Activated CD4-positive, CD25-positive, alpha-beta regulatory T cell treated with anti-CD3 and anti-CD28 coated beads, Interleukin-2, amount 50 U/mL, for 72 hours (primary cell): ENCODE measurements around the gene CILP.

ENCODE experiments used
- DNase-seq: peaks from one replicate; pipeline ENCODE4 v3.0.0; 2021

The CILP gene

DNA sequence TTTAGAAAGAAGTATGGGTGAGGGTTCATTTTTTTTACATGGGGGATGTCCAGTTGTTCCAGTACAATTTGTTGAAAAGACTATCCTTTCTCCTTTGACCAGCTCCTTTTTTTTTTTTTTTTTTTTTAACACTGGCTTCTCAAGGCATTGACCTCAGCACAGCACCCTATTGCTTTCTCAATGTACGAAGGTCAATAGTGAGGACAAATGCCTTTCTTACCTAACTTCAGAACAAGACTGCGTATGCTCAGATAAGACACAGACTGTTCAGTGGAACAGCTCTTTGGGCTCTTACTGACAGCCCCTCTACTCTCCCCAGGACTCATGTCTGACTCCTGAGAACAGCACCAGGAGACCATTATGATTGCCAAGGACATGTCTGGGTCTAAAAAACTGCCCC, 10.4 kb upstream of the CILP start:
- DNase-seq, result no peak

DNA sequence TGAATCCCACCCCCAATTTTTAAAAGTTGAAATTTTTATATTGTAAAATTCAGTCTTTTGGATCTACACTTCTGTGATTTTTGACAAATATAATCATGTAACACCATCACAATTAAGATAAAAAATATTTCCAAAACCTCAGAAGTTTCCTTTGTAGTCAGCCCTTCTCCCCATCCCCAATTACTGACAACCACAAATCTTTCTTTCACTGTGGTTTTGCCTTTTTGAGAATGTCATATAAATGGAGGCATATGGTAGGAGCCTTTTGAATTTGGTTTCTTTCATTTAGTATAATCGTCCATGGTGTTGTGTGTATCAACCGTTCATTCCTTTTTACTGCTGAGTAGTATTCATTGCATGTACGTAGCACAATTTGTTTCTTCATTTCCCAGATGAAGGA, 7.9 kb upstream of the CILP start:
- no peak for DNase-seq

DNA sequence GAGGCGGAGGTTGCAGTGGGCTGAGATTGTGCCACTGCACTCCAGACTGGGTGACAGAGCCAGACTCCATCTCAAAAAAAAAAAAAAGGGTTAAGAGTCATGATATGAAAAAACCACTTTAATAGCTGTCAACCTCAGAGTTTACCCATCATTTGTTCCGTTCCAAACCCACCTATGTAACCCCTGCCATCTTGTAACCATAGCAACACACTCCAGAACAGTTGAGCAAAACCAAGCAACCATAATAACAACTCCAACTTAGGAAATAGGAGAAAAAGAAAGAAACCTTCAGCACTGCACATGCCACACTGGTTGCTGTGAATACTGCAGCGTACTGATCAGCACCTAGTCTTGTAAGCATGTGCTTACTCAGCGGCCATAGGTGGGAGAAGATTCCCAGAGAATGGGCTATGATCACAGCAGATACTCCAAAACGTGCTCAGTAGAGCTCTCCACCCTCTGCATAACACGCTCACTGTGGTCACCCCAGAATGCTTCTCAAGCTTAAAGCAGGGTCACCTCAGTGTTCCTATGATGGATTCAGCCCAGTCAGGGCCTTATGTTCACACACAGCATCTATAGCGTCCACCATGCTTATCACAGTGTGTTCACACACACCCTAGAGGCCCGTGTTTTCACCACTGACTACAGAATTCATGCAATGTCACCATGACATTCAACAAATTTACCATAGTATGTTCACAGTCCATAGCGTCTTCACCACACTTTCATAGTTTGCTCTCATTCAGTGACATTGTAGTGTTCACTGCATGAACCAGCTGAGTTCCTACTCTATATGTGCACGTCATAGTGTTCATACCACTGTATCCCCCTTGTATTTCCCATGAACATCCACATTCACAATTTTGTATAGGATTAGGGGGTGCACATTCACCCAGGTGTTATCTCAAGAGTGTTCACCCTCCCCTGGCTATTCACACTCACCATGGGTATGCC, 6.5 kb upstream of the CILP start:
- no peak for DNase-seq

DNA sequence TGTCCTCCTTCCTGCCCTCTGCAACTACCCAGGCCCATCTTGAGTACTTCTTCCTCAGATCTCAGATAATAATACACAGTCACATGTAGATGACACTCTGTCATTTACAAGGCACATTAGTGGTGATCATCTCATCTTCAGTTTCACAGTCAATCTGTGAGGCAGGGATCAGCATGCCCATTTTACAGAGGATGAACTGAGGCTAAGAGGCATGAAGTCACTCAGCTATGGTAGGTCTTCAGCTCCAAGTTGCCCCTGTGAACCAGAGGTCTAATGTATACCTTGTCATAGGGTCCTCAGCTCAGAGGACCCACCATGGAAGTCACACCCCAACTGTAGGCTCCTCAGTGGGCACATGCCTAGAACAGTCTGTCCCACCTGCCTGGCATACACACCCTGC, 4.2 kb upstream of the CILP start:
- DNase-seq, result no peak

DNA sequence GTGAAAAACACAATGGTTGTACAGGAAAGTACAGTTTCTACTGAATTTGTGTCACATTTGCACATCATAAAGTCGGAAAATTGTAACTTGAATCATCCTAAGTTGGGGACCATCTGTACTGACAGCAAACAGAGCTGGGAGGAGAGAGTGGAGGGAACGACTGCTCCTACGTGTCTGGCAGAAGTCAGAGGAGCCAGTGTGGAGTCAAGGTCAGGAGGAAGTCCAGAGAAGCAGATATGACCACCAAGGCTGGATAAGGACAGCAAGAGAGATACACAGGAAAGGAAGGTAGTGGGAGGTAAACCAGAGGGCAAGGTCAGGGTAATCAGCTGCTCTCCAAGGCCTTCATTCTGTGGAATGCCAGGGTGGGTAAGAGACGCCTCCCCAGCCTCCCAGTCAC, 2.7 kb upstream of the CILP start:
- DNase-seq, result no peak

DNA sequence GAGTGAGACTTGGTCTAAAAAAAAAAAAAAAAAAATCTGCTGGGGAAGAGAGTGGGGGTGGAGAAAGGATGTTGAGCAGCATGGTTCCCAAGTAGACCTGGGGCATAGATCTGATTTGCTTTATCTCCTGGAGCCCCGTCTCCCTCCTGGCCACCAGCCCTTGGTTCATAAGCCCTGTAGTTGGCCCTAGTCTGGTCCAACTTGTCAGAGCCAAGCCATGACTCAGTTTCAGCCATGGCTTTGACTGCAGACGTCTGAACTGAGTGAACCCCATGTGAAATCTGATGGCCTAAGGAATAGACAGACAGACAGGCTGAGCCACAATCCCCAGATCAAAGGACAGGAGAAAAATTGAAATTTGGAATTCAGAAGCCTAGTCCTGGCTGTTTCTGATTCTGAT, 2.0 kb upstream of the CILP start:
- no peak for DNase-seq

DNA sequence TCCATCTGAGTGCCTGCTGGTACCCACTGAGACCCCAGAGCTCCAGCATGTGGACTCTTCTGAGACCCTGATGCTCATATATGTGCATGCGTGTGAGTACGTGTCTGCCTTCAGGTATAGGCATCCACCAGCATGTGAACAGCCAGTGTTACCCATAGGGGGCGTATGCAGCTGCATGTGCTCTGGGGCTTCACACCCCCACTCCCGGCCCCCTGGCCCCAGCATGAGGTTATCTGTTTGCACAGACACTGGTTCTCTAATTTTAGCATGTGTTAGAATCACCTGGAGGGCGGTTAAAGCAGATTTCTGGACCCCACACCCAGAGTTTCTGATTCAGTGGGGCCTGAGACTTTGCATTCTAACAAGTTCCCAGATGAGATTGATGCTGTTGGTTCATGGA, 824 bp upstream of the CILP start:
- DNase-seq, result no peak

DNA sequence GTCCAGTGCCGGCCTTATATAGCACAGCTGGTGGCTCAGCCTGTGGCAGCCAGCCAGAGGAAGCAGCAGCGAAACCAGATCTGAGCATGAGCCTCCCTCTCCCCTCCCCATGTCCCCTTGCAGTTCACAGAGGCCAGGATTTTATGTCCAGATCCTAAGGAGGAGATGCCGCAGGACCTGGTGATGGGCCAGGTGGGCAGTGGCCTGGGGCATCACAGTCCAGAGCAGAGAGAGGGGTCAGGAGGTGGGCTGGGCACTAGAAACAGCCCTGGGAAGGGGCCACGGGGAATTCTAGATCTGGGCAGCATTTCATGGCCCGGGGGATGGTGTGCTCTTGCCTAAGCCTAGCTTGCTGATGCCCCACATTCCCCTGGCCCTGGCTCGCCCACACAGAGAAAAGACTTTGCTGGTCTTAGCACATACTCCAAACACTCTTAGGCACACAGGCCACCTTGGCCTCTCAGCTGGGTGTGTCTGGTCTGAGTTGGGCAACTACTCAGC, 259 bp upstream of the CILP start:
- DNase-seq, result no peak

DNA sequence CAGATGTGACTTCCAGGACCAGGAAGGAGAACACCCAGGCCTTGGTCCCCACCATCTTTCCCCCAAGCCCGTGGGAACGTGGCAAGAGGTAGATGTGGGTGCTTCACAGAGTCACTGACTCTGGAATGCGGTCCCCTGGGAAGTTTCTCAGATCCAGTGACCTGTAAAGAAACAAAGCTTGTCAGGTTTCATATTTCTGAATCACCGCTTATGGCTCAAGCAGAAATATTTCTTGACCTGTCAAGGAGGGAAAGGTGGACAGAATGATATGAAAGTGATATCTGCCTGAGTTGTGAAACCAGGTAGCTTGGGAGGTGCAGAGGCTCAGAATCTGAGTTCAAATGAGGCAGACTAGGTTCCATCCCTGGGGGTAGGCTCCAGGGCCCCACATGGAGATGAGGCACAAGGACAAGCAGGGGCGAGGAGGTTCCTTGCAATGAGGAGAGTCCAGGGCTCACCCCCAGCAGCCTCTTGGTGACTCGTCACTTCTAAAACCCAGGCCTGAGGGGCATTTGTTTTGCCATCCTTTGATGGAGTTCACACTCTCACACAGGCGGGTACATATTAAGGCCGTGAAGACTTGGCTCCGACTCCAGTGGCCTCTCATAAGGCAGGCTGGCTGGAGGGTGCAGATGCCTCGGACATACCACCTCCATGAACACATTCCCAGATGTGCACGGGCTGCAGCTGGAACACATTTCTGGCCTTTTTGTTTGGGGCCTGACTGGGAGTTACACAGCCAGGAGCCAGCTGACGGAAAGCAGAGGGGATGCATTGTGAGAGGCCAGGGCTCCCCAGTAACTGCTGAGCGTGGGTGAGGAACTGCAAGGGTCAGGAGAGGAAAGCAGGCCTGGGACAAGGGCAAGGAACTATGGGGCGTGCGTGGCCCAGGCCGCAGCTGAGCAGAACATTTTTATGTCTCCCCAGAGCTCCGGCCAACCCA, 1.3 kb downstream of the CILP start:
- no peak for DNase-seq

DNA sequence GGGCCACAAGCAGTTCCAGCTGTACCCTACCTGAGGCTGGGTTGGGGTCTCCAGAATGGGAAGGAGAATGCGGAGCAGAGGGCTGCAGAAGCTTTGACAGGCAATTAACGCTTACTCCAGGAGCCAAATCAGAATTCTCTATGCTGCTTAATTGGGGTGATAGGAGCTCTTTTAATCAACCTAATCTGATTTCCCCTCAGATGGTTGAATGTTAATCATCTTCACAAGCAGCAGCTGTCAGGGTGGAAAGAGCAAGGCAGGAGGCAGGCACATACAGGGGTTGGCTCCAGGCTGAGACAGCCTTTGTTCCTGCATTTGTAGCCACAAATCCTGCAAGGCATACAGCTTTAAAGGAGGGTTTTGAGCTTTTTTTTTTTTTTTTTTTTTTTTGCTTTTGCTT, 2.6 kb downstream of the CILP start:
- no peak for DNase-seq

DNA sequence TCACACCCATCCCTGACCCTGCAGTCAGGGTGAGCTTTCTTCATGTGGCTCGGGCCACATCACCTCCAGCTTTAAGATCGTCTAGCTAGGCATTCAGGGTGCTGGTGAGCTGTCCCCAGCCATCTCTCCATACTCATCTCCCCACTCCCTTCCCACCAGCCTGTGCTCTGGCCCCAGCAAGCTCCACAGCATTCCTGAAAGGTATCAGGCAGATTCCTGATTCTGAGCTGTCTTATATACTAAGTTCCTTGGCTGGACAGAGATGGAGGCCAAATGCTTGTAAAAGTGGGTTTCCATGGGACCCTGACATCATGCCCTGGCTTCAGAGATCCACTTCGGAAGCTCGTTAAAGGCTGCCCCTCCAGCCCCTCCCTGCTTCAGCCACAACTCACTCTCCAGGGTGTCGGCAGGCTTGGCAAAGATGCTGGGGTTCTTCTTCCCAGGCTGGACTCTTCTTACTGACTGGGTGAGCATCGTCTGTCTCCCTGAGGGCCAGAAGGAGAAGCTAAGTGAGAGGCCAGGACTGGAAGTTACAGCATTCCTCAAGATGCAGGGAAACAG, 3.9 kb downstream of the CILP start:
- DNase-seq, result no peak

DNA sequence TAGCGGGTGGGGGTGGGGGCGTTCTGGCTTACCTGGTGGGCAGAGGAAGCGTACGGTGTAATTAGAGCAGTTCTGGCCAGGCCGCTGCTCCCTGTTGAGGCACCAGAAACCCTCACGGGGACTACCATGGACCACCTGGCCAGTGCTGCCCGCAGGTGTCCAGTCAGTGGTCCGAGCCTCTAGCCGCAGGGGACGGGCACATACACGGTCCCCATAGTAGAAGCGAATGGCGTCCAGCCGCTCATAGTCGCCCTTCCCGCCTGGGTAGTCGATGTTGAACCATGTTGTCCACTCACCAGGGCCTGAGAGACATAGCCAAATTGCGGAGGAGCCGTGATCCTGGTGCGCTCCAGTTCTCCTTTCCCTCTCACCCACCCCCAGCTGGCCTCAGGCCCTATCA, 4.5 kb downstream of the CILP start:
- no peak for DNase-seq

DNA sequence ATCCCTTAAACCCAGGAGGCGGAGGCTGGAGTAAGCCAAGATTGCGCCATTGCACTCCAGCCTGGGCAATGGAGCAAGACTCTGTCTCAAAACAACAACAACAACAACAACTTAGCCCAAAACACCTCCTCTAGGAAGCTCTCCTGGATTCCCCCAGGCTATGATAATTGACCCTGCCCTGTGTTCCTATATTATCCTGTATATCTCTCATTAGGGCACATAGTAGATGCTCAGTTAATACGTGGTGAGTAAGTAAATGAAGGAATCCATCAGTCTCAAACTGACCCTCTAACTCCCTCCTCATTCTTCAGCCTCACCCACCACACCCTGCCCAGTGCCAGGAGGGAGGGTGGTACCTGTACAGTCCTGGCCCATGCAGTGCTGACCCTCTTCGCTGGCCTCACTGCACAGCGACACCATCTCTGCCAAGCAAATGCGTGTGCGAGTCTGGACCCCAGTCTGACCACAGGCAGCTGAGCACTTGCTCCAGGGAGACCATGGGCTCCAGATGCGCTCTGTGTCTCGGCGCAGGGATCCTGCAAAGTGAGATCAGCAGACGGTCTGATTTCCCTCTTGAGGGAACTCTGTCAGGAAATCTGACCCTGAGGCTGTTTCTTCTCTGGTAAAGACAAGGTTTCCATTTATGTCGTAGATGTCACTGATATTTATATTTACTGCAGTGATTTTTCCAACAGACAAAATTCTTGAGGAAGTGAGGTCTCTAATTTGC, 6.2 kb downstream of the CILP start:
- DNase-seq, result no peak

DNA sequence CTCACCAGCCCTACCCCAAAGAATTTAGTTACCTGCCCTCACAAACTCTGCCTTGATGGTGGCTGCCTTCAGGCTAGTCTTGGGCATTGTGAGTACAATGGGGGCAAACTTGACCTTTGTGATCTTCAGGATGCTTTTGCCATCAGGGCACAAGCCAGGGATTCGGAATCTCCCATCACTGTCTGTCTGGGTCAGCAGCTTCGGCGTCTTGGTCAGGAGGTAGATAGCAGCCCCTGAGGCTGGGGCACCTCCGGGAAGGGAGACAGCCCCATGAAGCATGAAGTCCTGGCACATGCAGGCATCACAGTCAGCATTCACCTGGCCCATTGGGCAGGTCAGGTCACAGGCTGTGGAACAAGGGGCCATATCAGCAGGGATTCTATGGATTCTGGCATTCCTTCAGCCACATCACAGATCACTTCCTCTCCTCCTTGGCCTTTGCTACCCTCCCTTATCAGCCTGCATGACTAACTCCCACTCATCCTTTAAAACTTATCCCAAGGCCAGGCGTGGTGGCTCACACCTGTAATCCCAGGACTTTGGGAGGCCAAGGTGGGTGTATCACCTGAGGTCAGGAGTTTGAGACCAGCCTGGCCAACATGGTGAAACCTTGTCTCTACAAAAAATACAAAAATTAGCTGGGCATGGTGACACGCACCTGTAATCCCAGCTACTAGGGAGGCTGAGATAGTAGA, 6.9 kb downstream of the CILP start:
- DNase-seq, result no peak

DNA sequence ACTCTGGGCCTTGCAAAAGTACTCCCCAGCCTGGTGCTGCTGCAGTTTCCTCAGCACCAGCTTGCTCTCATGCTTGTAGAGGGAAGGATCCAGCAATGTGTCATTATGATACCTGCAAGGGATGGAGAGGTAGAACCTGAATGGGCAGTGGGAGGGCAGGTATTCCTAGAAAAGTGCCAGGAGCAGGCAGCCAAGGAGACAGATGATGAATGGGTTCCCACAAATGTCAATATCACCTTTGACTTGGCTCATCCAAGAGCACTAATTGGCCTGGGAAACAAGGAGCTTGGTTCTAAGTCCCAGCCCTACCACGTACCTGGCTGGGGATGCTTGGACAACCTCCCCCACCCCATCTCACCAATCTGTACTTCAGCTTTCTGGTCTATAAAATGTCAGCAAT, 9.4 kb downstream of the CILP start:
- DNase-seq, result no peak

DNA sequence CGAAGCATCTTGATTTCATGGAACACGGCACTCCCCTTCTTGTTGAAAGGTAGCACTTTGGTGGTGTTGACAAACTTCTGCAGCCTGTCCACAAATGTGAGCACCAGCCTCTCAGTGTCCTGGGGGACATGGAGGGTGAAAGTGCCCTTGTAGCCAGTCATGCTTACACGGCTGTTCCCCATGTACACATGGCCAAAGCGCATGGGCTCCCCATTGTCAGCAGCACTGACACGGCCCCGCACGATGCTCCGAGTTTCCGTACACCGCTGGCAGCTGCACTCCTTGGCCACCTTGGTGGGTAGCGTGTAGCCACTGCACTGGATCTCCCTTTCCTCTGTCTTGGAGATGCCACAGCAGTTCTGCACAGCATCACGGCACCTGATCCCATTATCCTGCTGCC, 12.7 kb downstream of the CILP start:
- no peak for DNase-seq

DNA sequence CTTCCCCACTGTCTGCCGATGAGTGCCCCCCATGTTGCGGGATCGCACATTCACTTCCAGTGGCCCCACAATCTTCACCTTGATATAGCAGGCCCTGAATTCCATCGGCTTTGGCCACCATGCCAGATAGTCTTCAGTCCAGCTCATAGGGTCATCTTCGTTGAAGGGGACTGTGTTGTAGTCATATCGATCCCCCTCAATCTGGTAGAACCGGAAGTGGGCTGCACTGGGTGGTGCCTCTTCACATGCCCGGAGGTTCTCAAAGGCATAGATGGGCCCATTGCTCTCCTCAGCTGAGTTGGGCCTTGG, 14.0 kb downstream of the CILP start:
- no peak for DNase-seq

DNA sequence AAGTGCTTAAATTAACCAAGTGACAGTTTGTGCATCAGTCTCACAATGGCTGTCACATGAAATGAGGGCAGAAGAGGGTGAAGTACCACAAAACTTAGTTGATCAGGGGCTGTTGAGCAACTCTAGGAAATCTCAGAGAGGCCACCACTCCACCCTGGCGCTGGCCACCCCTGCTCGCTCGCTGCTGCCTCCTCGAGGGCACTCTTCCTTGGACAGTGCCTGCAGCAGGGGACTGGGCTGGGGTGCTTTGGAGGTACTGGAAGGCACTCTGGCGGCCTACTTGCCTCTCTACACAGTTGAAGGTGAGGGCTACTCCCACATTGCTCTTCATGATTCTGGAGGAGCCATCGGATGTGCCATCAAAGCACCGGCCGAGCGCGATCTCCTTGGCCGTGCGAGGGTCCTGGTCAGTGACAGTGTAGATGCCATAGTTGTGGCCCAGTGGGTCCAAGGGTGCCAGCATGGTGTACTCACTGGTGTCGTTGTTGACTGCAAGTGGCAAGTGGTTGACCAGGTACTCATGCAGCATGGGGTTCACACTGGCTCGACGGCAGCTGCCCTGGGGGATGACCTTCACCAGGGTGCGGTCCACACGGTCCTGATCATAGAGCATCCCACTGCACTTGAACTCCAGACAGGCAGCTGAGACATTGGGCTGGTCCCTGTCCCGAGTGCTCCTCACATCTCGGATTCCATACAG, 14.5 kb downstream of the CILP start:
- DNase-seq, result no peak

DNA sequence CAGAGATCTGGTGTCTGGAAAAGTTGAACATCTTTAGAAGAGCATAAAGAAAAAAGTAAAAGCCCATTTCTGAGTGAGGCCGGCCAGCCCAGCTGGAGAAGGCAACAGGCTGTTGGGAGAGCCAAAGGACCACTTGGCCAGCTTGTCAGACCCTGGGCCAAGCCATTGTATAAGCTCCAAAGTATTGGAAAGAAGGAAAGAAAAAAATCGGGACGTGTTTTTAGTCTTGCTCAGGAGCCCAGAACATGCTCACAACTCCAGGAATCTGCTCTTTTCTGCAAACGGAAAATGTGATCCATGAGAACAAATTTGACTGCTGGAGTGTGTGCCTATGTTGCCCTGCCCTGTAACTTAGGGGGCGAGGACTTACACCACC, 15.7 kb downstream of the CILP start:
- no peak for DNase-seq

DNA sequence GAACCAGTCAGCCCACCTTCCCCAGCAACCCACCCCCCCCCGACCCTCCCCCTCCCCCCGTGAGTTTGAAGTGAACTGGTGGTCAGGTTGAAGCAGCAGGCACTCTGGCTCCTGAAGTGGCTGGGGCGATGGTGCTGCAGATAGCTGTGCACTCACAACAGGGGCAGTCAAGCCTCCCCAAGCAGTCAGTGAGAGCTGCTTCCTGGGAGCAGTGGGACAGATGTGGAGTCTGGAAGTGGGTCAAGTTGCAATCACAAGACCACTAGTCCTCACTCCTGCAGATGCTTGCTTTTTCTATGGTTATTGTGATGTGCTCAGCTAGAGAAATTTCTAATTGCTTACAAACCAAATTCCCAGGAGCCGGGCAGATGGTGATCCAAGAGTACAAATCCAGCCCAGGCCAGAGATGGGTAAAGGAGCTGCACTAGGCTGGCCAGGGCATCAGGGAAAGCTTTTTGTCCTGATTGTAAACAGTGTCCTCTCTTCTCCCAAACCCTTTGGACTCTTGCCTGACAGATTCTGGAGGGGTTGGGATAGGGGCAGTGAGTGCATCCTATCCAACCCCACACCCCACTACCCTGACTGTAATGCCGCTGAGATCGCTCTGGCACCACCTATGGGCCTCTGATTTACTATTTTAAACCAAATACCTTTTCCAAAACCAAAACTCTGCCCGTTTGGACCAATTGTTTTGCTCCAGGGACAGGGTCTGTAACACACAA, 16.3 kb downstream of the CILP start:
- no peak for DNase-seq

DNA sequence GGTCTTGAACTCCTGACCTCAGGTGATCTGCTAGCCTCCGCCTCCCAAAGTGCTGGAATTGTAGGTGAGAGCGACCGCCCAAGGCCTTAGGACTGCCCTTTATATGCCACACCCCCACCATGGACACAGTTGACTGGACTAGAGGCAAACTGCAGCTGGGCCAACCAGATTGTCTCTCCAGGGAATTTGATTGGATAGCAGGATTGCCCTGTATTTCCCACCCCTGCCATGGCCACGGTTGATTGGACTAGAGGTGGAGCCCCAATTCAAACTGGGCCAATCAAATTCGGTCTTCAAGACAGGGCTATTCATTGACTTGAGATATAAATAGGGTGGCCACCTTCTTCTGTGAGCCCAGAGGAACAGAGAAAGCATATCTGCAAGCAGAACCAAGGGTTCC, 19.3 kb downstream of the CILP start:
- no peak for DNase-seq
